H1 (cell line): Measurements from ENCODE around the gene PRF1. TPM values are rescaled to one million over a fixed set of nuclear protein-coding genes. Genes with fewer than 3 reads are reported as not detected.

ENCODE experiments used
- CTCF ChIA-PET: fragments of 300-600 bp; sonication (Branson Sonifier 250); formaldehyde crosslinking; loops from one replicate; lab custom pipeline; 2021; ENCODE audit not compliant: partially characterized antibody; lab: Charles Lee
- POLR2A ChIA-PET: fragments of 300-600 bp; sonication (Branson Sonifier 250); formaldehyde crosslinking; loops from one replicate; lab custom pipeline; 2021; ENCODE audit warnings: inconsistent platforms; ENCODE audit not compliant: partially characterized antibody; lab: Charles Lee
- DNase-seq, 2 experiments: peaks; one replicate each; pipeline versions ENCODE4 v3.0.0 to v3.0.0-alpha.2; 2010 to 2022; ENCODE audit warnings: low spot score in 2 of 2, low read depth in 1 of 2, mixed read lengths in 1 of 2
- FAIRE-seq: peaks from 2 replicates; lab custom pipeline; 2011; peaks lifted over from hg19 to GRCh38; lab: Jason Lieb, UNC
- H2AFZ ChIP-seq: 2 replicates; pipeline ENCODE4 v1.8.1; 2012; ENCODE audit warnings: low read length, inconsistent platforms
- H2AK5ac ChIP-seq: 2 replicates; pipeline ENCODE4 v1.6.1; 2013; ENCODE audit warnings: low read depth, low read length
- H2BK120ac ChIP-seq: replicated peaks from 2 replicates; pipeline ENCODE3; 2013; ENCODE audit warnings: low read depth, low read length, inconsistent platforms
- H2BK12ac ChIP-seq: 2 replicates; pipeline ENCODE4 v1.6.1; 2013; ENCODE audit warnings: low read depth, low read length
- H2BK15ac ChIP-seq: 2 replicates; pipeline ENCODE4 v1.6.1; 2013; ENCODE audit warnings: low read length
- H2BK20ac ChIP-seq: 2 replicates; pipeline ENCODE4 v1.6.1; 2013; ENCODE audit warnings: low read length
- H2BK5ac ChIP-seq: 2 replicates; pipeline ENCODE4 v1.6.1; 2013; ENCODE audit warnings: low read depth, low read length
- H3K14ac ChIP-seq: 2 replicates; pipeline ENCODE4 v1.6.1; 2013; ENCODE audit warnings: inconsistent platforms; ENCODE audit not compliant: insufficient read length
- H3K18ac ChIP-seq: 2 replicates; pipeline ENCODE4 v1.6.1; 2013; ENCODE audit warnings: low read length; ENCODE audit errors: extremely low read depth
- H3K23ac ChIP-seq: 2 replicates; pipeline ENCODE4 v1.6.1; 2013; ENCODE audit warnings: inconsistent platforms; ENCODE audit not compliant: insufficient read length
- H3K23me2 ChIP-seq: 2 replicates; pipeline ENCODE4 v1.6.1; 2013; ENCODE audit warnings: low read depth, low read length
- H3K27ac ChIP-seq: 2 replicates; pipeline ENCODE4 v1.6.1; 2011; ENCODE audit warnings: low read depth, low read length, inconsistent platforms
- H3K27me3 ChIP-seq, 4 experiments: replicated peaks in 1 of 4; 1 replicate in 1 of 4; 2 replicates in 3 of 4; pipeline versions ENCODE4 v1.6.1 to v1.8.1; 2011 to 2013; ENCODE audit warnings: low read length in 3 of 4, mild to moderate bottlenecking in 3 of 4, inconsistent platforms in 2 of 4, mixed read lengths in 2 of 4, moderate library complexity in 1 of 4; ENCODE audit not compliant: control insufficient read depth in 3 of 4, insufficient read depth in 3 of 4; ENCODE audit errors: extremely low read depth in 1 of 4
- H3K36me3 ChIP-seq, 4 experiments: 2 replicates each; pipeline versions ENCODE4 v1.6.1 to v1.8.1; 2011 to 2013; ENCODE audit warnings: mild to moderate bottlenecking in 4 of 4, low read length in 3 of 4, moderate library complexity in 2 of 4, control low read depth in 1 of 4, inconsistent platforms in 1 of 4; ENCODE audit not compliant: insufficient read depth in 4 of 4, control insufficient read depth in 2 of 4
- H3K4ac ChIP-seq: replicated peaks from 2 replicates; pipeline ENCODE3; 2013; ENCODE audit warnings: low read length, low read depth, mixed read lengths, inconsistent platforms; ENCODE audit not compliant: insufficient read length
- H3K4me1 ChIP-seq, 4 experiments: replicated peaks in 1 of 4; 1 replicate in 1 of 4; 2 replicates in 3 of 4; pipeline versions ENCODE4 v1.6.1 to v1.8.1; 2011 to 2013; ENCODE audit warnings: low read length in 3 of 4, inconsistent platforms in 2 of 4, mixed read lengths in 1 of 4; ENCODE audit not compliant: insufficient read depth in 4 of 4, control insufficient read depth in 3 of 4
- H3K4me2 ChIP-seq, 2 experiments: 2 replicates each; pipeline versions ENCODE4 v1.6.1 to v1.8.1; 2011 to 2013; ENCODE audit warnings: low read depth in 2 of 2, low read length in 2 of 2, control low read depth in 1 of 2, inconsistent platforms in 1 of 2, mild to moderate bottlenecking in 1 of 2; ENCODE audit not compliant: insufficient read depth in 1 of 2
- H3K4me3 ChIP-seq, 4 experiments: fragments of 200-600, 300-600 bp in 1 of 4; sonication (generic), shearing (Covaris generic), sonication (Bioruptor Twin) in 1 of 4; 2 replicates each; pipeline versions ENCODE4 v1.5.1 to v1.8.1; 2011 to 2016; ENCODE audit warnings: low read length in 4 of 4, low read depth in 3 of 4, control low read depth in 2 of 4, inconsistent platforms in 2 of 4, mild to moderate bottlenecking in 2 of 4, mixed read lengths in 1 of 4, moderate library complexity in 1 of 4; ENCODE audit not compliant: insufficient read depth in 2 of 4; ENCODE audit errors: extremely low read depth in 1 of 4
- H3K56ac ChIP-seq: replicated peaks from 2 replicates; pipeline ENCODE3; 2013; ENCODE audit warnings: low read depth, mild to moderate bottlenecking, mixed read lengths, low read length, inconsistent platforms; ENCODE audit not compliant: insufficient read length
- H3K79me1 ChIP-seq: 2 replicates; pipeline ENCODE4 v1.6.1; 2013; ENCODE audit warnings: low read depth, low read length, control low read depth
- H3K79me2 ChIP-seq, 2 experiments: 2 replicates each; pipeline versions ENCODE4 v1.6.1 to v1.8.1; 2012 to 2013; ENCODE audit warnings: low read length in 2 of 2, mild to moderate bottlenecking in 2 of 2, inconsistent platforms in 1 of 2; ENCODE audit not compliant: insufficient read depth in 2 of 2, control insufficient read depth in 1 of 2
- H3K9ac ChIP-seq, 4 experiments: replicated peaks in 1 of 4; 1 replicate in 1 of 4; 2 replicates in 3 of 4; pipeline versions ENCODE4 v1.6.1 to v1.8.1; 2011 to 2013; ENCODE audit warnings: low read depth in 3 of 4, low read length in 3 of 4, control low read depth in 2 of 4, mild to moderate bottlenecking in 2 of 4, moderate library complexity in 2 of 4, inconsistent platforms in 1 of 4; ENCODE audit errors: extremely low read depth in 1 of 4
- H3K9me3 ChIP-seq, 2 experiments: 2 replicates each; pipeline versions ENCODE4 v1.6.1 to v1.8.1; 2012 to 2013; ENCODE audit warnings: mild to moderate bottlenecking in 2 of 2, moderate library complexity in 2 of 2, control low read depth in 1 of 2, inconsistent platforms in 1 of 2, low read depth in 1 of 2, low read length in 1 of 2, mixed read lengths in 1 of 2; ENCODE audit not compliant: insufficient read depth in 2 of 2
- H4K20me1 ChIP-seq, 2 experiments: replicated peaks in 1 of 2; 2 replicates each; pipeline versions ENCODE3 to v1.8.1; 2011 to 2013; ENCODE audit warnings: inconsistent platforms in 2 of 2, low read length in 2 of 2, mild to moderate bottlenecking in 1 of 2; ENCODE audit not compliant: insufficient read depth in 2 of 2, control insufficient read depth in 1 of 2
- H4K5ac ChIP-seq: 2 replicates; pipeline ENCODE4 v1.6.1; 2013; ENCODE audit warnings: low read length, low read depth, mixed read lengths, inconsistent platforms; ENCODE audit not compliant: insufficient read length
- H4K8ac ChIP-seq: 2 replicates; pipeline ENCODE4 v1.8.0; 2013; ENCODE audit warnings: mild to moderate bottlenecking, moderate library complexity, low read length, inconsistent platforms; ENCODE audit not compliant: insufficient read depth; ENCODE audit errors: extremely low read depth
- H4K91ac ChIP-seq: replicated peaks from 2 replicates; pipeline ENCODE3; 2013; ENCODE audit warnings: low read length, mixed read lengths, inconsistent platforms; ENCODE audit not compliant: insufficient read length
- ATF3 ChIP-seq: IDR thresholded peaks from 2 replicates; pipeline ENCODE4 v1.6.1; 2011; ENCODE audit warnings: low read depth, mild to moderate bottlenecking, low read length; ENCODE audit not compliant: insufficient read depth
- BRCA1 ChIP-seq: IDR thresholded peaks from 2 replicates; pipeline ENCODE4 v1.6.1; 2012; ENCODE audit warnings: low read depth, low read length, improper control_type of control experiment
- CBX8 ChIP-seq: fragments of 300-800, 300-1000 bp; sonication (generic); IDR thresholded peaks from 2 replicates; pipeline ENCODE4 v1.7.1; 2016; ENCODE audit warnings: low read depth, low read length, borderline replicate concordance
- CTBP2 ChIP-seq: IDR thresholded peaks from 2 replicates; pipeline ENCODE4 v1.7.0; 2011; ENCODE audit warnings: borderline replicate concordance, mild to moderate bottlenecking, moderate library complexity, mixed read lengths, low read length; ENCODE audit not compliant: insufficient read depth, insufficient read length
- FOSL1 ChIP-seq: IDR thresholded peaks from 2 replicates; pipeline ENCODE4 v1.6.1; 2011; ENCODE audit warnings: mild to moderate bottlenecking, low read depth, low read length, moderate library complexity; ENCODE audit not compliant: insufficient read depth
- JUN ChIP-seq: IDR thresholded peaks from 2 replicates; pipeline ENCODE4 v1.6.1; 2011; ENCODE audit warnings: low read depth, mild to moderate bottlenecking, improper control_type of control experiment, low read length
- KDM5A ChIP-seq: fragments of 200-600 bp; IDR thresholded peaks from 2 replicates; pipeline ENCODE4 v1.7.1; 2012; ENCODE audit warnings: mild to moderate bottlenecking, low read length, inconsistent platforms, mixed read lengths
- NRF1 ChIP-seq: IDR thresholded peaks from 2 replicates; pipeline ENCODE4 v1.6.1; 2011; ENCODE audit warnings: mild to moderate bottlenecking, low read depth, low read length, improper control_type of control experiment
- POLR2A ChIP-seq, 2 experiments: IDR thresholded peaks; 1 replicate in 1 of 2; 2 replicates in 1 of 2; pipeline ENCODE4 v1.6.1; 2011; ENCODE audit warnings: low read depth in 2 of 2, low read length in 2 of 2, mild to moderate bottlenecking in 2 of 2; ENCODE audit errors: control extremely low read depth in 1 of 2
- POU5F1 ChIP-seq: IDR thresholded peaks from 2 replicates; pipeline ENCODE4 v1.6.1; 2011; ENCODE audit warnings: low read depth, mild to moderate bottlenecking, low read length, moderate library complexity
- SIX5 ChIP-seq: IDR thresholded peaks from 2 replicates; pipeline ENCODE4 v1.6.1; 2011; ENCODE audit warnings: mild to moderate bottlenecking, low read depth, low read length
- SP1 ChIP-seq: IDR thresholded peaks from 2 replicates; pipeline ENCODE4 v1.6.1; 2011; ENCODE audit warnings: low read depth, low read length
- TAF7 ChIP-seq: optimal IDR thresholded peaks from 2 replicates; pipeline ENCODE3; 2011; ENCODE audit warnings: low read depth, mild to moderate bottlenecking, inconsistent platforms, low read length, moderate library complexity, borderline replicate concordance
- TEAD4 ChIP-seq: IDR thresholded peaks from 2 replicates; pipeline ENCODE4 v1.6.1; 2012; ENCODE audit warnings: low read depth, low read length, inconsistent platforms, mixed read lengths
- WGBS, 2 experiments: shearing (Covaris generic) in 1 of 2; methylation state at CpG; one replicate each; pipeline versions ENCODE4 v1.1.6 to v1.1.7; 2013 to 2015; ENCODE audit warnings: low lambda C conversion rate in 2 of 2, mixed read lengths in 2 of 2, inconsistent platforms in 1 of 2, low coverage in 1 of 2, missing lambda C conversion rate in 1 of 2; ENCODE audit not compliant: insufficient replicate concordance in 2 of 2, insufficient coverage in 1 of 2, insufficient read length in 1 of 2; ENCODE audit errors: extremely low coverage in 1 of 2, missing lambda C conversion rate in 1 of 2; 5-methylcytosine and 5-hydroxymethylcytosine counted together
- polyA plus RNA-seq, 7 experiments: library from polyadenylated mRNA; depleted of rRNA in 3 of 7; stranded (reverse) in 5 of 7; unstranded in 2 of 7; fragments of >200 nt in 5 of 7; fragments of 200-250 nt in 2 of 7; gene quantifications; 1 replicate in 5 of 7; 2 replicates in 1 of 7; 4 replicates in 1 of 7; pipeline versions ENCODE4 v1.2.1 to v1.2.3, GENCODE V29; 2011 to 2013; ENCODE audit warnings: missing spikeins in 2 of 7, mixed read lengths in 2 of 7
- total RNA-seq: library from RNA; stranded (reverse); fragmentation: NEBNext Ultra II Directional; extraction: Animal tissue kit (Norgen Biotek cat#: 25700); gene quantifications from 2 replicates; pipeline ENCODE4 v1.2.1, GENCODE V29; 2021

PRF1 gene
- total and polyA plus RNA-seq, 2 of the 8 experiments (the other 6 are each of a cell fraction or from before 2014, with no cell fraction given): 0.15 TPM; not detected in 1

GRCh38 chr10:70551466-70551865 is 51.1 kb downstream of the PRF1 start:
- no peak overlapping the region for H3K9ac ChIP-seq
- H3K23me2 ChIP-seq: no peaks in the 10 kb centered on the region
- H4K91ac ChIP-seq: no peak overlapping the region
- H3K23ac ChIP-seq: no peak overlapping the region
- no peak overlapping the region for H2AFZ ChIP-seq
- H3K4me3 ChIP-seq: no peak overlapping the region
- no peak overlapping the region for H2AK5ac ChIP-seq
- ChIA-PET CTCF (interaction anchor here (0.6 to 26.8 kb wide), 18 partner anchors 8 to 327 kb away, joined by 3 to 908 read pairs (median 4); partner anchors contain the start of genes PALD1 and SGPL1), POLR2A (no interaction called here)
- H3K18ac ChIP-seq: no peak overlapping the region
- no peak overlapping the region for H2BK120ac ChIP-seq
- no peak overlapping the region for H3K4ac ChIP-seq
- no peaks in the 10 kb centered on the region for H3K9me3 ChIP-seq
- no peak for DNase-seq
- H3K27ac ChIP-seq: no peak overlapping the region
- no peak overlapping the region for H2BK20ac ChIP-seq
- WGBS, 2 experiments: 70% methylated on average over 2 of the region's 2 CpGs; no CpG with 5 or more reads in 1 of the 2 experiments
- no peak overlapping the region for H4K8ac ChIP-seq
- H3K14ac ChIP-seq: no peak overlapping the region
- no peak overlapping the region for H2BK5ac ChIP-seq
- H3K79me2 ChIP-seq: no peaks in the 10 kb centered on the region
- TF ChIP-seq BRCA1 (no peak), CBX8 (no peak), NRF1 (no peak), FOSL1 (no peak), KDM5A (no peak), TEAD4 (no peak), POU5F1 (no peak), TAF7 (no peak), SP1 (no peak), POLR2A (IDR thresholded peaks at IDR 0.05; ENCODE audit: control extremely low read depth in 1 of 2, low read depth in 2 of 2, low read length in 2 of 2) (no peak), CTBP2 (no peak), ATF3 (no peak), SIX5 (no peak), JUN (no peak)
- no peak overlapping the region for H2BK12ac ChIP-seq
- no peak for FAIRE-seq
- H3K27me3 ChIP-seq: no peaks in the 10 kb centered on the region
- no peaks in the 10 kb centered on the region for H4K20me1 ChIP-seq
- no peaks in the 10 kb centered on the region; the same call in 1 of the 2 replicates for H3K79me1 ChIP-seq
- H3K4me2 ChIP-seq: no peak overlapping the region
- H3K4me1 ChIP-seq: no peaks in the 10 kb centered on the region; a peak in 1 of 7 replicates
- H3K56ac ChIP-seq: no peak overlapping the region
- no peak overlapping the region for H2BK15ac ChIP-seq
- peaks cover 0 to 4% (median 1%) of the 10 kb centered on the region in 4 experiments; a peak in 1 of 8 replicates for H3K36me3 ChIP-seq
- no peak overlapping the region for H4K5ac ChIP-seq
